HepG2 (cell line): Measurements from ENCODE around the gene FOXA1. TPM values are rescaled to one million over a fixed set of nuclear protein-coding genes. Genes with fewer than 3 reads are reported as not detected.

Experiments
- CBFB ChIP-seq: sonication (generic); formaldehyde crosslinking; IDR thresholded peaks from 2 replicates; pipeline ENCODE4 v1.4.0; 2020; ENCODE audit warnings: missing genetic modification reagents
- DNMT1 ChIP-seq: sonication (generic); formaldehyde crosslinking; IDR thresholded peaks from 2 replicates; pipeline ENCODE4 v1.5.1; 2020; ENCODE audit warnings: mild to moderate bottlenecking, missing genetic modification reagents
- EHMT2 ChIP-seq: fragments of 200-600 bp; sonication (generic); IDR thresholded peaks from 2 replicates; pipeline ENCODE4 v1.7.0; 2017; ENCODE audit warnings: antibody characterized with exemption, low read depth, low read length, borderline replicate concordance
- FOXK1 ChIP-seq: sonication (generic); formaldehyde crosslinking; IDR thresholded peaks from 2 replicates; pipeline ENCODE4 v1.4.0; 2020; ENCODE audit warnings: low read depth, missing genetic modification reagents, borderline replicate concordance
- HOXA9 ChIP-seq: sonication (generic); formaldehyde crosslinking; IDR thresholded peaks from 2 replicates; pipeline ENCODE4 v1.8.1; 2022; ENCODE audit warnings: missing genetic modification reagents, mild to moderate bottlenecking, moderate library complexity, borderline replicate concordance
- KDM1A ChIP-seq: IDR thresholded peaks from 2 replicates; pipeline ENCODE4 v1.6.1; 2016; ENCODE audit warnings: missing compliant biosample characterization
- MIER3 ChIP-seq: IDR thresholded peaks from 2 replicates; pipeline ENCODE4 v1.6.1; 2016; ENCODE audit warnings: missing compliant biosample characterization, borderline replicate concordance
- NCOA5 ChIP-seq: sonication (generic); formaldehyde crosslinking; IDR thresholded peaks from 2 replicates; pipeline ENCODE4 v1.4.0; 2020; ENCODE audit warnings: missing genetic modification reagents
- NFE2 ChIP-seq: sonication (generic); formaldehyde crosslinking; IDR thresholded peaks from 2 replicates; pipeline ENCODE4 v1.4.0; 2020; ENCODE audit warnings: missing genetic modification reagents
- NFRKB ChIP-seq: fragments of 450-650 bp; IDR thresholded peaks from 2 replicates; pipeline ENCODE4 v1.6.1; 2017
- RARG ChIP-seq: sonication (generic); formaldehyde crosslinking; IDR thresholded peaks from 2 replicates; pipeline ENCODE4 v1.4.0; 2020; ENCODE audit warnings: low read depth, mild to moderate bottlenecking, missing genetic modification reagents
- SOX13 ChIP-seq, 3 experiments: fragments of 450-650 bp in 1 of 3; sonication (generic) in 1 of 3; formaldehyde crosslinking in 1 of 3; IDR thresholded peaks in 2 of 3; conservative IDR thresholded peaks in 1 of 3; 2 replicates each; pipeline versions ENCODE4 v1.5.0 to v1.6.1; 2016 to 2020; ENCODE audit warnings: antibody characterized with exemption in 1 of 3, mild to moderate bottlenecking in 1 of 3, missing compliant biosample characterization in 1 of 3, missing genetic modification reagents in 1 of 3, moderate library complexity in 1 of 3
- SP140L ChIP-seq: sonication (generic); formaldehyde crosslinking; IDR thresholded peaks from 2 replicates; pipeline ENCODE4 v1.4.0; 2020; ENCODE audit warnings: missing genetic modification reagents, borderline replicate concordance
- TEF ChIP-seq: sonication (generic); formaldehyde crosslinking; IDR thresholded peaks from 2 replicates; pipeline ENCODE4 v1.5.0; 2020; ENCODE audit warnings: missing genetic modification reagents
- XBP1 ChIP-seq: sonication (generic); formaldehyde crosslinking; IDR thresholded peaks from 2 replicates; pipeline ENCODE4 v1.5.0; 2020; ENCODE audit warnings: missing genetic modification reagents
- ZBTB4 ChIP-seq: sonication (generic); formaldehyde crosslinking; IDR thresholded peaks from 2 replicates; pipeline ENCODE4 v1.4.0; 2020; ENCODE audit warnings: missing genetic modification reagents, mild to moderate bottlenecking, borderline replicate concordance
- ZFP36 ChIP-seq: fragments of 150-350 bp; IDR thresholded peaks from 2 replicates; pipeline ENCODE4 v1.6.1; 2018; ENCODE audit warnings: borderline replicate concordance, low read length, low read depth; ENCODE audit not compliant: partially characterized antibody
- ZFX ChIP-seq: sonication (generic); formaldehyde crosslinking; IDR thresholded peaks from 2 replicates; pipeline ENCODE4 v1.4.0; 2020; ENCODE audit warnings: mild to moderate bottlenecking, low read depth, missing genetic modification reagents, moderate library complexity
- ZNF24 ChIP-seq: fragments of 450-650 bp; IDR thresholded peaks from 2 replicates; pipeline ENCODE4 v1.6.1; 2017; ENCODE audit warnings: antibody characterized with exemption, mild to moderate bottlenecking
- ZNF431 ChIP-seq: sonication (generic); formaldehyde crosslinking; IDR thresholded peaks from 2 replicates; pipeline ENCODE4 v1.9.0; 2022; ENCODE audit warnings: missing genetic modification reagents, low read depth, mild to moderate bottlenecking, borderline replicate concordance
- ZNF530 ChIP-seq: sonication (generic); formaldehyde crosslinking; IDR thresholded peaks from 2 replicates; pipeline ENCODE4 v1.5.0; 2020; ENCODE audit warnings: low read depth, mild to moderate bottlenecking, missing genetic modification reagents
- ZNF563 ChIP-seq: sonication (generic); formaldehyde crosslinking; IDR thresholded peaks from 2 replicates; pipeline ENCODE4 v1.8.0; 2022; ENCODE audit warnings: mild to moderate bottlenecking, moderate library complexity, missing genetic modification reagents
- ZNF7 ChIP-seq: IDR thresholded peaks from 2 replicates; pipeline ENCODE4 v1.6.1; 2016; ENCODE audit warnings: missing biosample characterization, missing genetic modification reagents
- ZNF709 ChIP-seq: sonication (generic); formaldehyde crosslinking; IDR thresholded peaks from 2 replicates; pipeline ENCODE4 v1.5.0; 2020; ENCODE audit warnings: mild to moderate bottlenecking, missing genetic modification reagents
- ZNF800 ChIP-seq: sonication (generic); formaldehyde crosslinking; IDR thresholded peaks from 2 replicates; pipeline ENCODE4 v1.4.0; 2020; ENCODE audit warnings: missing genetic modification reagents
- polyA plus RNA-seq, 8 experiments: library from polyadenylated mRNA; depleted of rRNA in 3 of 8; stranded (reverse) in 7 of 8; unstranded in 1 of 8; fragments of >200 nt; fragmentation: Illumina TruSeq in 4 of 8; extraction: Trizol in 4 of 8; gene quantifications; 2 replicates each; pipeline versions ENCODE4 v1.2.1 to v1.2.3, GENCODE V29; 2011 to 2016; ENCODE audit warnings: low read depth in 4 of 8, missing spikeins in 1 of 8, mixed read lengths in 1 of 8; ENCODE audit not compliant: insufficient read depth in 1 of 8
- total RNA-seq, 5 experiments: library from RNA; depleted of rRNA; stranded (reverse); fragments of >200 nt; fragmentation: Illumina TruSeq; extraction: Trizol; gene quantifications; 2 replicates each; pipeline ENCODE4 v1.2.3, GENCODE V29; 2016; ENCODE audit warnings: low read depth in 1 of 5

FOXA1 gene
- total and polyA plus RNA-seq, 2 of the 13 experiments (the other 11 are each of a cell fraction or from before 2014, with no cell fraction given), result 43.4 to 58.6 TPM

GRCh38 chr14:37588956-37589714, 5.9 kb downstream of the FOXA1 start (continued):
- TF ChIP-seq ZFP36 (no peak), XBP1 (no peak), ZBTB4 (CRISPR knock-in tag) (0 out of 2 replicates have a peak, but pooled peaks have one; percentile 8), MIER3 (CRISPR knock-in tag) (peak; percentile 19; the same call in 1 of the 2 replicates), TEF (CRISPR knock-in tag) (no peak), ZNF24 (no peak), DNMT1 (CRISPR knock-in tag) (no peak), ZNF709 (CRISPR knock-in tag) (no peak), CBFB (no peak), SP140L (CRISPR knock-in tag) (no peak), ZFX (CRISPR knock-in tag) (no peak), RARG (CRISPR knock-in tag) (no peak), FOXK1 (CRISPR knock-in tag) (no peak), ZNF7 (CRISPR knock-in tag) (no peak), EHMT2 (no peak), SOX13 (IDR thresholded peaks at IDR 0.05) (no peak), SOX13 (CRISPR knock-in tag; conservative IDR thresholded peaks at IDR 0.05 in 1 of 2, IDR thresholded peaks at IDR 0.05 in 1 of 2) (no peak), KDM1A (CRISPR knock-in tag) (0 out of 2 replicates have a peak, but pooled peaks have one; percentile 48), ZNF431 (CRISPR knock-in tag) (no peak), NCOA5 (CRISPR knock-in tag) (no peak), NFRKB (no peak), NFE2 (CRISPR knock-in tag) (no peak), ZNF563 (CRISPR knock-in tag) (no peak), ZNF800 (CRISPR knock-in tag) (no peak), HOXA9 (CRISPR knock-in tag) (no peak), ZNF530 (CRISPR knock-in tag) (no peak)
